Suprapubic skin (tissue), 4 donors: ENCODE data around the gene MYO9B.

Experiments
- CTCF ChIP-seq, 2 donors: fragments of 200-600 bp in 1 of 2; fragments of 450-650 bp in 1 of 2; sonication (generic) in 1 of 2; IDR thresholded peaks; one replicate each; pipeline ENCODE4 v1.5.1; 2016 to 2019; ENCODE audit warnings: antibody characterized with exemption in 2 of 2, mild to moderate bottlenecking in 1 of 2, moderate library complexity in 1 of 2
- EP300 ChIP-seq: sonication (generic); formaldehyde crosslinking; IDR thresholded peaks from one replicate; pipeline ENCODE4 v1.6.1; 2017; ENCODE audit warnings: antibody characterized with exemption
- POLR2A ChIP-seq, 2 donors: fragments of 450-650 bp; IDR thresholded peaks; one replicate each; pipeline ENCODE4 v1.6.1; 2017; ENCODE audit warnings: antibody characterized with exemption in 2 of 2, mild to moderate bottlenecking in 2 of 2, moderate library complexity in 2 of 2
- POLR2AphosphoS5 ChIP-seq, 3 donors: sonication (generic); formaldehyde crosslinking; IDR thresholded peaks; one replicate each; pipeline ENCODE4 v1.6.1; 2017; ENCODE audit warnings: antibody characterized with exemption in 3 of 3

- no peak for TF ChIP-seq CTCF (IDR thresholded peaks at IDR 0.05)
- TF ChIP-seq POLR2AphosphoS5 (IDR thresholded peaks at IDR 0.05) = peak in 2 of 3 donors; percentile 85 to 92
- TF ChIP-seq POLR2A (IDR thresholded peaks at IDR 0.05) = peak in 1 of 2 donors; percentile 58
- TF ChIP-seq EP300 = no peak
Observed at GRCh38 chr19:17215127-17215971, 139.8 kb downstream of the MYO9B start, which contains the start of gene USE1.
